NK-92 (cell line): ENCODE data around the gene NT5C1A.

Experiments used
- DNase-seq: peaks from one replicate; lab custom pipeline; 2025; ENCODE audit not compliant: unreplicated experiment; lab: John Stamatoyannopoulos, UW

Gene NT5C1A

DNA sequence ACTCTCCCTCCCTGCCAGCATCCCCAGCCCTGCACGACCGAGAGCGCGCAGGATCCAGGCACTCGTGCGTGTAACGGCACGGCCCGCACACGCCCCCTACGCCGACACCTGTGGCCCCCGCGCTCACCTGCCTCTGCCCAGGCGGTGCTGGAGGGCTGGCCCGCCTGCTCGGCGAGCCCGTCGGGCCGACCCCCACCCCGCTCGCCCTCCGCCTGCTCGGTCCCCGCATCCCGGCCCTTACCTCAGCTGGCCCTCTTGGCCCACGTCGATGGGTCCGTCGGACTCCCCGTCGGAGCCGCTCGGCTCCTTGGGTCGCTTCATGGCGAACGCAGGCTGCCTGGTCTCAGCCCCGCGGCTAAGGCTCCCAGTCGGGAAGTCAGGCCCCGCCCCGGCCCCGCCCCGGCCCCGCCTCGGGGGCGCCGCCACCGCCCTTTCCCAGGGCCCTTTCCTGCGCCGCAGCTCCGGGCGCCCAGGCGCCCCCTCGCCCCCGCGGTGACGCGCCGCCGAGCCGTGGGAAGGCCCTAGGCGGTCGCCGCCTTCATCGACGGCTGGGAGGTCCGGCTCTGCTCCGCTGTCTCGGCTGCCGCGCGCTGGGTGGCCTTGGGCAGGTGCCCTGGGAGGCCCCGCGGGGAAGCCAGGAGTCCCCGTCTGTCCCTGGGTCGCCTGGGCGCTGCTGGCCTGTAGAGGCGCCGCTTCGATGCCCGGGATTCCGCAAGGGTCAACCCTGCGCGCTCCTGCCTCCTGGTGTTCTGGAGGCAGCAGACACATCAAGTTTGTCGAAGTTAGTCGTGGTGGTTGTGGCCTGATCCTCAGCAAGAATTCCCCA, 32.4 kb downstream of the NT5C1A start, which contains the start of gene HEYL:
Gene HEYL (minus strand): TSS at position 339 of the 826 bp plus-strand sequence. CDS start 18 bp downstream, at position 321.
- DNase-seq: no peak

DNA sequence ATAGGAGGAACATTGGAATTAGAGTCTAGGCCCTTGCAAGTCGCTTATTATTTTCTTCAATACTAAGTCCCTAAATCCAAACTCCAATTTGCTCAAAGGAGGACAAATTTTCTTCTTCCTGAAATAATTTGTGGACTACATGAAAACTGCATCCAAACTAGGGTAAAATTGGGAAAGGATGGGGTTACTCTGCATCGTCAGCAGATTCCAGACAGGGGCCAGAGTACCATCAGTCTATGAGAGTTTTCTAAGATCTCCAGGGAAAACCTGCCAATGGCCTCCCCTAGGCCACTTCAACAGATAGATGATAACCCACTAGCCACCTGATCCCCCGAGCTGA, 33.0 kb downstream of the NT5C1A start:
- no peak for DNase-seq

DNA sequence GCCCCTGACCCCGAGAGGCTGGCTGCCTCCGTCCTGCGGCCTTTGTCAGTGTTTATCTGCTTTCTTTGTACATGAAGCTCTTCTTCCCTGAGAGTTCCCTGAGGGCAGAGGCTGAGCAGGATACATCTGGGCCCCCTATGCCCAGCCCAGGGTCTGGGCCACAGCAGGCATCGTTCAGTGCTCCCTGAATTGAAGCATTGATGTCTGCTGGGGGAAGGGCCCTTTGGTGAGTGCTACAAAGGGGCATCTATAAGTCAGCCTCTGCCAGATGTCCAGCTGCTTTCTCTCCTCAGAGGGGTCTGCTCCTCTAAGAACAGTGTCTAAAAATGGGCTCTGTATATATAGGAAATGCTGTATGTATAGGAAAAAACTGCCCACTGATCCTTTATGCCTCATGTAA, 34.5 kb downstream of the NT5C1A start:
- DNase-seq: no peak

DNA sequence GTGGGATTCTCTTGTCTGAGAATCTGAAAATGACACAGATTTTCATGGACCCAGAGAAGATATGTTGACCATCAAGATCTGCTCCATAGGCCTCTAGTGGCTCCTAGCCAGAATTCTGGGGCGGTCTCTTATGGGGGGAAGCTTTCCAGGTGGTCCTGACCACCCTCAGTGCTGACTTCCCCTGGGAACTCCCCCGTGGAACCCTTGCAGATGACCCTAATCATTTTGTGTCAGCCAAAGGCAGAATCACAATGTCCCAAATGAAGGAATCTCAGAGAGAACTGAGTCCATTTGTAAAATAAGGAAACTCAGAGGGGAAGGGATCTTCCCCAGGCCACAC, 36.1 kb downstream of the NT5C1A start:
- no peak for DNase-seq

DNA sequence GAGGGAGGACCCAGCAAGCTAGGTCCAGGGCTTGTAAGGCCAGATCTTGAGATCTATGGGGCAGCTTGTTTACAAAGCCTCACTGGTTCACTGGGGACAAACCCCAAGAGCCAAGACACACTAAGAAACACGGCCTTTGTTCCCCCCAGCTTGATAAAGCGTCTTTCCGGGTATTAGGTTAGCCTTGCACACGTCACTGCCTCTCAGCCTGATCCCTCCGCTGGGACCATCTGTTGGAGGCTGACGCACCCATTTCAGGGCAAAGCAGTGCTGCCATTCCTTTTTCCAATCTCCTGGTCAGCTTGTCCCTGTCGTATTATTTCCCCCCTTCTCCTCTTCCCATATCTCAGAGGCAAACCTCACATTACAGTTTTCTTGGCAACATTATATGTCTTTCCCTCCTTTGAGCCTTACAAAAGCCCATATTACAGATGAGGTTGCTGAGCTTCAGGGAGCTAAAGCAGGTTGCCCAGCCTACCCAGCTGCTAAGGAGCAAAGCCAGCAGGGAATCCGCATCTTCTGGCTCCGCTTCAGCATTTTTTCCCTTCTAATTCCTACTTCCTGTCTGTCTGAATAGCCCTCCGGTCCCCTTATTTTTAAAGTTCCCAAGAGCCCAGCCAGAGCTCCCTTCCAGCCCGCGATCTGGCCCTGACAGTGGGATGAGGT, 36.6 kb downstream of the NT5C1A start:
- DNase-seq: no peak

DNA sequence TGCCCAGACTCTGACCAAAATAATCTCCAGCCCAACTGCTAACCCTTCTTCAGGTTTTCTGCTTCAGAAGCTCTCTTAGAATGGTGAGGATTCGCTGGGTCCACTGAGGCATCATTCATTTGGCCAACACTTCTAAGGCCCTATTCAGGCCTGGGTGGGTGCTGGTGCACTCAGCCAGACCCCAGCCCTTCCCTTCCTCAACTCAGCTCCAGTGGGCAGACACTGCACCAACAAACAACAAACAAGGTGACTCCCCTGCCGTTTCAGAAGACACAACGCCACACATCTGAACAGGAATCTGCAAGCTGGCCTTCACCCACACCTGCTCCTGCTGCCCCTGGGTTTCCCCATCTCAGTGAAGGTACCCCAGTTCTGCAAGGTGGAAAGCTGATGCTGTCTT, 38.5 kb downstream of the NT5C1A start:
- no peak for DNase-seq

DNA sequence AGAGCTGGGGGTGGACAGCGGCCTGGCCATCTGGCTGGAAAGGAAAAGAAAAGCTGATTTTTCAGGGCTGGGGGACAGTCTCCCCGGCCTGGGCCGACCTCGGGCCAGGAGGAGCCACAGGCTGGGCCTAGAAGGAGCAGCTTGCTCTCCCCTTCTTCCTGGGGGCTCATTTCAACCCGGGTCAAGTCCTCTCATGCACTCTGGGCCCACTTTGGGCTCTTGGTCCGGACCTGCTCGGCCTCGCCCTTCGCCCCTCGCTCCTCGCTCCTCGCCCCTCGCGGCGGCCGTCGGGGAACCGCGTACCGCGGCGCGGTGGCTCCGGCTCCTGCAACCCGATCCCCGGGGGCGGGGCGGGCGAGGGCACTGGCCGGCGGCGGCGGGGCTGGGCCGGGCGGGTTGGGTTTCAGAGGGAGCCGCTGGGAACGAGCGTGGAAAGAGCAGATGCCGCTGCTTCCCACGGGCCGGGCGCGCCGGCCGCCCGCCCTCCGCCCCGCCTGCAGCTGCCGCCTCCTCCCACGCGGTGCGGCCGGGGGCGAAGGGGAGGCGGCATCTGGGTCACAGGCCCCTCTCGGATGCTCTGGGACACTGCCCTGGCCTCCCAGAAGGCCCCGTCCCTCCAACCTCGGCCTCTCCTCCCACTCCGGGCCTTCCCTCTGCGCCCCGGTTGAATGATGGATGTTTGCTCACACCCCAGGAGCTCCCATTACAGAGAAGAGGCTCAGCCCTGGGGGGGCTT, 39.1 kb downstream of the NT5C1A start:
- DNase-seq: no peak

DNA sequence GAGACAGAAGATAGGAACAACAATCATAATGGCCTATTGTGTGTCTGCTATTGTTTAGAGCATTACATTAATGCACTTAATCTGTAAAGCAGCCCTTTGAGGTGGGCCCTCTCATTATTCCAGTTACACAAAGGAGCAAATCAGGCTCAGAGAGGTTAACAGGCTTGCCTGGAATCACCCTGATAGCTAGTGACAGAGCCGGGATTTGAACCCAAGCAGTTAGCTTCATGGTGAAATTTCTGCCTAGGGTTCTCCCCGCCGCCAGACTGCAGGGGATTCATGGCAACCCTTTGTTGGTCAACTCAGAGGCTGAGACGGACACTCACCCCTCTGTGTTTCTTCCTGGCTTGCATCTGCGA, 39.6 kb downstream of the NT5C1A start:
- DNase-seq: no peak

DNA sequence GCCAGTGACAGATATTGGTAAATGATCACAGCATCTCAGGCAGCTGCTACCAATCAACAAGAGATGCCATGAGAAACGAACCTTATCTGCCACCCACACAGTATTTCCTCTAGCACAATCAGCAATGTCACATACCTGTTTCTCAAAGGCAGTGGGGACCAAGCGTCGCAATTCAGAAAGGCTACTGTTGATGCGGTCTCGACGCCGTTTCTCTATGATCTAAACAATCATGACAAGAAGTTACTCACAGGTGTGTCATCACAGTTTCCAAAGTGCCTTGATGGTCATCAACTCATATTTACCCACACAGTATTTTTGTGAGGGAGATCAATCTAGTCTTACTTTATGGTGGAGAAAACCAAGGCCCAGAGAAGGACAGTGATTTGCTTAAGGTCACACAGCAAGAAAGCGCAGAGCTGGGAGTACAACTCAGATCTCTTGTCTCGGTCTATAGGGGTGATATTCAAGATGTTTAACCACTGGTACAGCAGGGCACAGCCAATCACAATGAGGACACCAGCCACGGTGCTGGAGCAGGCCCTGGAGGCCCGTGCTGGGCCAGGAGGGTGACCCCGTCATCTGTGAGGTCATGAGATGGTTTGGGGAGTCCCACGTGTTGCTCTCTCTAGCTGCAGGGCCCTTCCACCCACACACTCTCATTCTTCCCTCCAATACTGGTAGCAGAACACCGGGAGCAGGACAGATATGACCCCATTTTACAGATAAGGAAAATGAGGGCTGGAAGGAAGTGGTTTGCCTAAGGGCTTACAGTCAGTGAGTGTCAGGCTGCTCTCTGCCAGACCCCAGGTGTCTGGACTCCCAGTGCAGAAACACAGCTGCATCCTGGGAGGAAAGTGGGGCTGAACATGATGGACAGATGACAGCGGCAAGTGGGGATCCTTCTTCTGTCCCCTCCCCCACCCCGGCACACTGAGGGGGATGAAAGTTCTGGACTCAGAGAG, 40.3 kb downstream of the NT5C1A start:
- no peak for DNase-seq

DNA sequence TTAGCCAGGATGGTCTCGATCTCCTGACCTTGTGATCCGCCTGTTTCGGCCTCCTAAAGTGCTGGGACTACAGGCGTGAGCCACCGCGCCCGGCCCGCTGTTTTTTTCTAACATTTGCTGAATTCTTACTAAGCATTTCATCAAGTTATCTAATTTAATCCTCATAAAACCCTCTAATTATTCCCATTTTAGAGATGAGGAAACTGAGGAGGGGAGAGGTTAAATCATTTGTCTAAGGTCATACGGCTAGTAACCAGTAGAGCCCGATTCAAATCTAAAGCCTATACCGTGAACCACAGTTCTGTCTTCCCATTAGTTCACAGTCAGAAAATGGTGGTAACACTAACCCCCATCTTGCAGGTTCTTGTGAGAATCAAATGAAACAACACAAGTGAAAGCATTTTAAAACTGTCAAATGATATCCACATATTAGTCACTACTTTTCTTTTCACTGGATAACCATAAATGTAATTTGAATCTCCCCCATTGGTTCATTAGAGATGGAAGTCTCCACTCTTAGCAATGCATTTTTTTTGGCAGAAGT, 43.0 kb downstream of the NT5C1A start:
- DNase-seq: no peak

DNA sequence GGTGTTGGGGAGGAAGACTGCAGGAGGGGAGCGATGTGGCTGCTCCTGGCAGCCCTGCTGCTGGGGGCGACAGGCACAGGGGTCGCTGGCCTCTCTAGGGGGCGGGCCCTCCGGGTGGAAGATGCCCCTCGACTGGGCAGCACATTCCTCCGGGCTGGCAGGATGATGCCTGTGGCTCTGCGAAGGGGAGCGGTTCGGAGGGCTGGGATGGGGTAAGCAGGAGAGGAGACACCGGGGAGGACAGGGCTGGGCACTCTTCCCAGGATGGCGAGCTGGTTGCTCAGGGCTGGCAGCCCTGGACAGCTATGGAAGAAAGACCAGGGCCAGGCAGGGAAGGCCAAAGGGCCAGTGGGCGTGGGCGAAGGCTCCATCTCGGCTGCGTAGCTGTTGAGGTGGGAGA, 45.3 kb downstream of the NT5C1A start:
- no peak for DNase-seq

DNA sequence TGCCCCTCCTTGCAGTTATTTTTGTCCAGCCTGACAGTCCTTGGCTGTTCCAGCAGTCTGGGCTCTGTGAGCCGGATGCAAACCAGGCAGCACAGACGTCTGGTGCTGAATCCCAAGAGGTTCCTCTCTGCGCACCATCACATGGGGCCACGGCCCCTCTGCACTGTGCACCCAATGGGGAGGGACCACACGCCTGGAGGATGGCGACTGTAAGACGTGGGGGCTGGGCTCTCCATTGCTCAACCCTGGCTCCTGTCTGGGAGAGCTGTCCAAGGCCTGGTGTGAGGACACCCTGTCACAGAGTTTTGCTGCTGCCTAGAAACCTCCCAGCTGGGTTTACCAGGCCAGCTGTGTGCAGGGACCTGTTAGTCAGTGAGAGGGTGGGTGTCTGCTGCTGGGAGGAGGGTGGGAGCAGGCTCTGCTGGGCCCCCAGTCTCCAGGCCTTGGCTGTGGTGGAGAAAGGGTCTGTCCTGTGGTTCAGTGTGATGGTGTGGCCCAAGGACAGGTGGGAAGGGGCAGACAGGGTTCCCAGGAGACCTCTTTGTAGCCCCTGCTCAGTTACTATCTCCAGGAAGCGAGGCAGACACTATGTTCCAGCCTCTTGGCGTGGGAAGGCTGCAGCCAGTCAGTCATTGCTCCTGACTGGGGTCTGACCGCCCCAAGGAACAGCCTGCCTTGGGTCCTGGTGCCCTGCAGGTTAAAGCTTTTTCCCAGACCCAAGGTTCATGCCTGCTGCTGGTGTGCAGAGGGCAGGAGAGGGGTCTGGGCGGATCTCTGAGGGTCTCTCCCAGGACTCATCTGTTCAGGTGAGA, 46.2 kb downstream of the NT5C1A start:
- no peak for DNase-seq

DNA sequence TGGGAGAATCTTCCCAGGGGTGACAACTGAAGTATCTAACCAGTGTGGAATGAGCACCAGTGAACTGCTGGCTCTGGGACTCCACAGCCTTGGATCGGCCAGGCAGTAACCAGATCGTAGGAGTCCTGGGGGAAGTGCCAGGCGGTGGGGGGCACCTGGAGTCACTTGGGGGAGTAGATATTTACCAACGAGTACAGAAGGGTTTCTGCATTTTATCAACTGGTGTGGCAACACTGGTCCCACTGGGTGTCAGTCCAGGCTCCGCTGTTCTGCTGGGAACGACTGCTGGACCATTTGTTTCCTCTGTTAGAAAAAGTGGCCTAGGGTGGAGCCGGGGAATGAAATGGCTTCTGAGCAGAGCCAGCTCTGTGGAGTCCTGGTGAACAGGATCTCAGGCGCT, 46.9 kb downstream of the NT5C1A start:
- no peak for DNase-seq

DNA sequence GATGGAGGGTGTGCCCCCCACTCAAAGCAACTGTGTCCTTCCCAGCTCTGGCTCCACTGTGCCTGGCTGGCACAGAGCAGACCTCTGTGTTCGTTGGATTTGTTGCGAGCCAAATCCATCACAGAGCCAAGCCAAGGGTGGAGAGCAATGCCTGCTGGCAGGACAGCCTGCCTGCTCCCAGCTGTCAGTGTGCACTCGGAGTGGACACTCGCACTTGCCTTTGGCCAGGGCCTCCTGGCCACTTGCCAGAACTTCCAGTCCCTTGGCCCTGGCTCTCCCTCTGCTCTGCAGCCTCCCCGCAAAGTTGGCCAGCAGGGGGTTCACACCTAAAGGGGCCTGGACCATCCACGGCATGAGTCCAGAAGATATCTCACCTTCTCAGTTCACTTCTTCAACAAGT, 48.9 kb downstream of the NT5C1A start:
- DNase-seq: no peak

DNA sequence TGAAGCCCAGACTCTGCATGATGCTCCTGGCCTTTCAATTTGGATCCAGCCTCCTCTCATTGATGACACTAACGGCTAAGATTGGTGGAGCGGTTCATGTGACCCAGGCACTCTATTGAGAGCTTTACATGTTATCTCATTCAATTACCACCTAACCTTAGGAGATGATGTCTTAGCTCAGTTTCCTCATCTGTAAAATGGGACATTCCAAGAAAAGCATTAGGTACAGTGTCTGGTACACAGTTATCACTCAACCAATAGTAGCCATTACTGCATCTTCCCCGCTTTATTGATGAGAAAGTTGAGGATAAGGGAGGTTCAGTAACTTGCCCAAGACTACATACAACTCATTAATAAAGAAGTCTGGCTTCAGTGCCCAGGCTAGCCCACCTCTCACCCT, 49.5 kb downstream of the NT5C1A start:
- no peak for DNase-seq

DNA sequence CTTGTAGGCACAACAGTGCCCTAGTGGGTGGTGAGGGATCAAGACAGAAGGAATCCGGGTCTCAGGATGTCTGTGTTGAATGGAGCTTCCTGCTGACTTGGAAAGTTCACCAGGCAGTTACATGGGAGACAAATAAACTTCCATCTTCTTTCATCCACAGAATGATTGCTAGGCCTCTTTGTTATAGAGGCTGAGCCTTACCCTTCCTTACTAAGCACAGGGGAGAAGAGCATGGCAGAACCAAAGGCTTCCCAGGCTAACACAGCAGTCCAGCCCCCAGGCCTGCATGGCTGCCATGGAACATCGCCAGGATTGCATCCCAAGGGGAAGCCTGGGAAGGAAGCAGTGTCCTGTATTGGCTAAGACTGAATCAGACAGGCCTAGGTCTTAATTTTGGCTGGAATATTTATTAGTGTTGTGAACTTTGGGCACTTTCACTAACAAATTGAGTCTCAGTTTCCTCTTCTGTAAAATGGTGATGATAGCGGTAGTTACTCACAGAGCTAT, 51.2 kb downstream of the NT5C1A start:
- DNase-seq: no peak

DNA sequence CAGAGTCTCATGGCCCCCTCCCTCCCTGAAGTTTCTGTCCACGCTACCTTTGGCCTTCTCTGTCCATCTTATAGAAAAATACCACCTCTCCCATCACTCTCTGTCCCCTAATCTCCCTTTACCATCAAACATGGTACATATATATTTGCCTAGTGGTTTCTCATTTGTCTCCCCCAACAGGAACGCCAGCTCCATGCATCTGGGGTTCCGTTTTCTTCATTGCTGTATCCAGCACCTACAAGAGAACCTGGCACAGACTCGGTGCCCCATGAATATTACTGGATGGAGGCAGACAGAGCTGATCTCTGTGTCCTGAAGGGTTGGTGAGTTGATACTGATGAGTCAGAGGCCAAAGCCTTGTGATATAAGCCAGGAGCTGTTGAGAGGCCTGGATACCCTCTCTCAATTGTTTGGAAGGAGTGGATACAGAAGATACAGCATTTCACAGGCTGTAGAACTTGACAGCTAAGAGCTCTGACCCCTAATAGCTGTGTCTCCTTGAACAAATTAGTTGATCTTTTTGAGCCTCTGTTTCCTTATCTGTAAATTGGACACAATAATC, 54.3 kb downstream of the NT5C1A start:
- no peak for DNase-seq

DNA sequence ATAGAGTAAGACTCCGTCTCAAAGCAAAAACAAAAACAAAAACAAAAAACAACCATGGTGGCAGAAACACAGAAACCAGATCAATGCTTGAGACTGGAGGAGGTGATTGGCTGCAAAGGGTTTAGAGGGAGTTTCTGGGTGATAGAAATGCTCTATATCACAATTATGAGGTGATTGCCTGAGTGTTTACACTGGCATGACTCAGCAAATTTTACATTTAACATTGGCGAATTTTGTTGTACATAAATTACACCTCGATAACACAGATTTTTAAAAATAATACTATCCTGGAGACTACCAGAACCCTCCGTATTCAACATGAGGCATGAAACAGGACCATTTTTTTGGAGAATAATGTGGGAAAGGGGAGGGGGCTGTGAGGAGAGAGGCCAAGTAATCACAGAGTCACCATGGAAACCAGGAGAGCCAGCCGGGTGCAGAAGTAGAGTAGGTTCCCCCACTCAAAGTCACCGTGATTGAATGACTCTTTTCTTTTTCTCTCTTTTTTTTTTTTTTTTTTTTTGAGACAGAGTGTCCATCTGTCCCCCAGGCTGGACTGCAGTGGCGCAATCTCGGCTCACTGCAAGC, 56.7 kb downstream of the NT5C1A start:
- DNase-seq: no peak

DNA sequence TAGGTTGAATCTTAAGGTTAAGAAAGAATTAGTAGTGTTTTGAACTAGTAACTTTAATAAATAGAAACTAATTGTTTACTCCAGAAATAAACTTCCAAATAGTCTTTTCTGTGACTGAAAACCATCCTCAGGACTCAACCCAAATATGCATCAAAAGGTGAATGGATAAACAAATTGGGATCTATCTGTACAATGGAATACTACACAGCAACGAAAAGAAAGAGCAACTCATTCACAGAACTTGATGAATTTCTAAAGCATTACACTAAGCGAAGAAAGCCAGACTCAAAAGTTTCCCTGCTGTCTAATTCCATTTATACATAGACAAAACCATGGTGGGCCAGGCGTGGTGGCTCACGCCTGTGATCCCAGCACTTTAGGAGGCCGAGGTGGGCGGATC, 57.4 kb downstream of the NT5C1A start:
- DNase-seq: no peak
